SH-SY5Y (cell line): Measurements from ENCODE around the gene POLR1B.

Experiments used
- GATA2 ChIP-seq: IDR thresholded peaks from 2 replicates; pipeline ENCODE4 v1.6.1; 2011; ENCODE audit warnings: mild to moderate bottlenecking, low read depth, low read length
- GATA3 ChIP-seq: IDR thresholded peaks from 2 replicates; pipeline ENCODE4 v1.6.1; 2011; ENCODE audit warnings: low read depth, mild to moderate bottlenecking, low read length, moderate library complexity

- no peak for TF ChIP-seq GATA2
- TF ChIP-seq GATA3: no peak
These were observed 23.8 kb downstream of the POLR1B start for GRCh38 chr2:112566104-112566503.
